Measurements from ENCODE around the gene CDX2. TPM values are rescaled to one million over a fixed set of nuclear protein-coding genes. Genes with fewer than 3 reads are reported as not detected.
A peak's percentile ranks its signal among the peaks of the same experiment; 100 is the strongest.

Gene CDX2
- total and polyA plus RNA-seq, 2 donors (not counting 1 experiment from before 2014, with no cell fraction given) = not detected

DNA sequence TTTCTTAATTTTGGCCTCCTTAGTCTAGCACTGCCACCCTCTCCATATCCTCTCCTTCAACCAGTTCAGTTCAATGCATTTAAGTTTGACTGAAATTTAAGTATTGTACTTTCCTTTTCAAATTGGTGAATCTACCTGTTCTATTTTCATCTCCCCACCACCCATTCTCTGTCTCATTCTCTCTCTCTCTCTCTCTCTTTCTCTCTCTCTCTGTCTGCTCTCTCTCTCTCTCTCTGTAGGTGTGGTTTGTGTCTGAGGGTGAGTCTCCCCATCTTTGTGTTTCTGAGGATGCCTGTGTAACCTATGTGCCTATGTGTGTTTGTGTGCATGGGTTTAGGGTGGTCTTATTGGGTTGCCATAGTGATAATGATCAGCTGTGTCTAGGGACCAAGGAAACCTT is 39.2 kb downstream of the CDX2 start:
- intact Hi-C loops (cut with micrococcal nuclease) = no loop called here
- Histone ChIP-seq H3K9me3 (ENCODE audit: control extremely low read depth in 1 of 3, control insufficient read depth in 2 of 3, insufficient read depth in 1 of 3, low read length in 2 of 3) (peaks cover 0 to 38% (median 4%) of the 10 kb centered on the region in 3 donors), H2AFZ (ENCODE audit: insufficient read depth, low read depth, low read length, poor library complexity, severe bottlenecking) (no peak overlapping the region), H4K20me1 (ENCODE audit: control insufficient read depth, insufficient read depth, low read length, poor library complexity, severe bottlenecking) (no peaks in the 10 kb centered on the region), H3K9ac (ENCODE audit: low read length) (no peak overlapping the region), H3K27me3 (replicated peaks in 1 of 4; ENCODE audit: control extremely low read depth in 1 of 4, control insufficient read depth in 3 of 4, insufficient read depth in 4 of 4, low read length in 3 of 4) (peaks cover 0 to 72% (median 64%) of the 10 kb centered on the region in 4 experiments), H3K4me3 (ENCODE audit: control extremely low read depth in 1 of 5, extremely low read depth in 1 of 5, insufficient read depth in 1 of 5, low read depth in 2 of 5, low read length in 4 of 5) (no peak overlapping the region), H3K27ac (ENCODE audit: low read length in 2 of 2) (no peak overlapping the region), H3K4me2 (replicated peaks; ENCODE audit: low read depth, low read length, poor library complexity, severe bottlenecking) (no peak overlapping the region), H3K36me3 (replicated peaks in 1 of 2; ENCODE audit: control extremely low read depth in 1 of 2, control insufficient read depth in 1 of 2, extremely low read depth in 1 of 2, insufficient read depth in 2 of 2, low read length in 1 of 2) (no peaks in the 10 kb centered on the region), H3K4me1 (ENCODE audit: control insufficient read depth in 2 of 2, insufficient read depth in 2 of 2, low read length in 2 of 2) (peaks cover 21 to 42% of the 10 kb centered on the region in 2 donors), H3K79me2 (ENCODE audit: control insufficient read depth, insufficient read depth, low read length) (no peaks in the 10 kb centered on the region)
- DNase-seq (no peak), ATAC-seq (ENCODE audit: low read depth) (no peak)
- TF ChIP-seq, protein P1, sequence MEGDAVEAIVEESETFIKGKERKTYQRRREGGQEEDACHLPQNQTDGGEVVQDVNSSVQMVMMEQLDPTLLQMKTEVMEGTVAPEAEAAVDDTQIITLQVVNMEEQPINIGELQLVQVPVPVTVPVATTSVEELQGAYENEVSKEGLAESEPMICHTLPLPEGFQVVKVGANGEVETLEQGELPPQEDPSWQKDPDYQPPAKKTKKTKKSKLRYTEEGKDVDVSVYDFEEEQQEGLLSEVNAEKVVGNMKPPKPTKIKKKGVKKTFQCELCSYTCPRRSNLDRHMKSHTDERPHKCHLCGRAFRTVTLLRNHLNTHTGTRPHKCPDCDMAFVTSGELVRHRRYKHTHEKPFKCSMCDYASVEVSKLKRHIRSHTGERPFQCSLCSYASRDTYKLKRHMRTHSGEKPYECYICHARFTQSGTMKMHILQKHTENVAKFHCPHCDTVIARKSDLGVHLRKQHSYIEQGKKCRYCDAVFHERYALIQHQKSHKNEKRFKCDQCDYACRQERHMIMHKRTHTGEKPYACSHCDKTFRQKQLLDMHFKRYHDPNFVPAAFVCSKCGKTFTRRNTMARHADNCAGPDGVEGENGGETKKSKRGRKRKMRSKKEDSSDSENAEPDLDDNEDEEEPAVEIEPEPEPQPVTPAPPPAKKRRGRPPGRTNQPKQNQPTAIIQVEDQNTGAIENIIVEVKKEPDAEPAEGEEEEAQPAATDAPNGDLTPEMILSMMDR (IDR thresholded peaks at IDR 0.05) = no peak
- TF ChIP-seq EZH2 (IDR thresholded peaks at IDR 0.05; ENCODE audit: borderline replicate concordance, insufficient read depth, low read depth, low read length, poor library complexity, severe bottlenecking) = no peak
- POLR2A ChIA-PET = no interaction called here
- Mint-ChIP-seq H3K27ac (no peak overlapping the region), H3K4me3 (no peak overlapping the region), H3K9me3 (ENCODE audit: insufficient read depth) (no peaks in the 10 kb centered on the region), H3K4me1 (peaks cover 23% of the 10 kb centered on the region), H3K27me3 (peaks cover 71% of the 10 kb centered on the region)
- CTCF ChIA-PET = interaction anchor here (1.2 kb wide), 1 partner anchor 23 kb away, joined by 4 read pairs; no protein-coding TSS in a partner anchor

DNA sequence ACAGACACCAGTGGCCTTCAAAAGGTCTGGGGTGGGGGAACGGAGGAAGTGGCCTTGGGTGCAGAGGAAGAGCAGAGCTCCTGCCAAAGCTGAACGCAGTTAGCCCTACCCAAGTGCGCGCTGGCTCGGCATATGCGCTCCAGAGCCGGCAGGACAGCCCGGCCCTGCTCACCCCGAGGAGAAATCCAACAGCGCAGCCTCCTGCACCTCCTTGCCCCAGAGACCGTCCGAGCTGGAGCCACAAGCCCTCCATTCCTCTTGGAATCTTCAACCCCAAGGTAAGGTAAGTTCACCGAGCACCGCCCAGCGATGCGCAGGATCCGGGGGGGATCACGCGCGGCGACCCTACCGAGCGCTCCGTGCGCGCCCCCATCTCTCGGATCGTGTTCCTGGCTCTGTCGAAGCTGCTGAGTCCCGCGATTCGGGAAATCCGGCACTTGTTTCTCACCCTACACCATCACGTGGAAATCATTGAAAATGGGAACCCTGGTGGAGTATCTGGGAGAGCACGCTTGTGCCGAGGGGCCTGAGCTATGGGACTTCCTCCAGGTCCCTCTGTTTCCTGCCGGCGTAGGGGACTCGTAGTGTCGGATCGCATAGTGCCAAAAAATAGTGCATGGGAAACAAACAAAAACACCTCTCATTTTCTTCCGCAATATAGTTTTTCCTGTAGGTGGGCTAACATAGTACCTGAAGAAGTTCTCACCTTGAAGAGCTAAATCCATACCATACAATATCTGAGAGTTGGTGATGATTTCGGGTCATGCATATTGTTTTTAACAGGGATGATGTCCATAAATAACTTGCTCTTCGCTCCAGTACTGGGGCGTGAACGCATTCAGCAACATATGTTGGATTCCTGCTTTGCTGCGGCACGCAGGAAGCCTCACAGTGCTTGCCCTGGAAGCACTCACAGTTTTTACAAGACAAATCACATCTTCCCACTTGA is 40.0 kb downstream of the CDX2 start:
- intact Hi-C loops (cut with micrococcal nuclease) = no loop called here
- ATAC-seq (ENCODE audit: low read depth) (no peak), DNase-seq (peak; percentile 36)
- H3K9me3 Mint-ChIP-seq (ENCODE audit: insufficient read depth) = no peaks in the 10 kb centered on the region
- ChIA-PET CTCF (interaction anchor here (1.2 to 1.3 kb wide), 3 partner anchors 24 to 25 kb away, joined by 3 to 4 read pairs (median 4); no protein-coding TSS in a partner anchor), POLR2A (no interaction called here)
- WGBS (ENCODE audit: insufficient coverage) = 11% methylated on average over 37 of the region's 48 CpGs
- H3K4me2 ChIP-seq (replicated peaks; ENCODE audit: low read depth, low read length, poor library complexity, severe bottlenecking) = no peak overlapping the region
- no peak overlapping the region for H2AFZ ChIP-seq (ENCODE audit: insufficient read depth, low read depth, low read length, poor library complexity, severe bottlenecking)
- no peak overlapping the region for H3K4me3 ChIP-seq (ENCODE audit: control extremely low read depth in 1 of 5, extremely low read depth in 1 of 5, insufficient read depth in 1 of 5, low read depth in 2 of 5, low read length in 4 of 5)
- H3K27ac ChIP-seq (ENCODE audit: low read length in 2 of 2) = no peak overlapping the region
- H3K27ac Mint-ChIP-seq = no peak overlapping the region
- H3K9ac ChIP-seq (ENCODE audit: low read length) = no peak overlapping the region
- H3K27me3 Mint-ChIP-seq = peaks cover 74% of the 10 kb centered on the region
- H4K20me1 ChIP-seq (ENCODE audit: control insufficient read depth, insufficient read depth, low read length, poor library complexity, severe bottlenecking) = no peaks in the 10 kb centered on the region
- peaks cover 24 to 47% of the 10 kb centered on the region in 2 donors for H3K4me1 ChIP-seq (ENCODE audit: control insufficient read depth in 2 of 2, insufficient read depth in 2 of 2, low read length in 2 of 2)
- TF ChIP-seq, protein P1 (IDR thresholded peaks at IDR 0.05) = no peak
- TF ChIP-seq EZH2 (IDR thresholded peaks at IDR 0.05; ENCODE audit: borderline replicate concordance, insufficient read depth, low read depth, low read length, poor library complexity, severe bottlenecking) = no peak
- H3K4me1 Mint-ChIP-seq = peaks cover 25% of the 10 kb centered on the region
- H3K4me3 Mint-ChIP-seq = no peak overlapping the region
- no peaks in the 10 kb centered on the region for H3K36me3 ChIP-seq (replicated peaks in 1 of 2; ENCODE audit: control extremely low read depth in 1 of 2, control insufficient read depth in 1 of 2, extremely low read depth in 1 of 2, insufficient read depth in 2 of 2, low read length in 1 of 2)
- H3K9me3 ChIP-seq (ENCODE audit: control extremely low read depth in 1 of 3, control insufficient read depth in 2 of 3, insufficient read depth in 1 of 3, low read length in 2 of 3) = peaks cover 0 to 46% (median 4%) of the 10 kb centered on the region in 3 donors
- no peaks in the 10 kb centered on the region for H3K79me2 ChIP-seq (ENCODE audit: control insufficient read depth, insufficient read depth, low read length)
- peaks cover 0 to 79% (median 68%) of the 10 kb centered on the region in 4 experiments for H3K27me3 ChIP-seq (replicated peaks in 1 of 4; ENCODE audit: control extremely low read depth in 1 of 4, control insufficient read depth in 3 of 4, insufficient read depth in 4 of 4, low read length in 3 of 4)

All from B cell (primary cell).